ENCODE data around the gene MPP3.

Gene MPP3

GRCh38 chr17:43831633-43832032 lies 1.3 kb downstream of the MPP3 start:
- no peak for DNase-seq

DNA sequence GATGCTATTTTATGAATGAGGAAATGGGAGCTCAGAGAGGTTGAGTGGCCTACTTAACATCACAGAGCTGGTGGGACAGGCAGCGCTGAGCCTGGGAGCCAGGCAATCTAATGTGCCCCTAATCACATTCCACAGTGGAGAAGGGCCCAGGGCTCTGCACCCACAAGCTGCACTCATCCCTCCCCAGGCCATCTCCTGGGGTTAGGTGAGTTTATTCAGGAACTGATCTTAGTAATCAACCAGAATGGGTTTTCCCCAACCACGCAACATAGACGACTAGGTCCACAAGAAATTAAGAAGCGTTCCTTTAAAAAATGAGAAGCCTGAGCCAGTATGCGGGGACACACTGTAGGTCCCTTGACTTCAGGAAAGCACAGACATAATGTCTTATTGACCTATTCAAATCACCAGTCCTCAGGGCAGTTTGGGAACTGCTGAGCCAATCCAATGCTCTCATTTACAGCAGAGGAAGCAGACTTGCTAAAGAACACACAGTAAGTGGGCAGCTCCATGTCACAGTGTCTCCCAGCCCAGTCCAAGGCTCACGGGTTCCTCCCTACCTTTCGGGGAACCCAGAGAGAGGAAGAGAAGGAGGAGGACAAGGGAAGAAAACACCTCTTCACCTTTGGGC lies 2.3 kb downstream of the MPP3 start:
- no peak for DNase-seq

GRCh38 chr17:43829738-43830137 lies 3.2 kb downstream of the MPP3 start:
- DNase-seq, result no peak

DNA sequence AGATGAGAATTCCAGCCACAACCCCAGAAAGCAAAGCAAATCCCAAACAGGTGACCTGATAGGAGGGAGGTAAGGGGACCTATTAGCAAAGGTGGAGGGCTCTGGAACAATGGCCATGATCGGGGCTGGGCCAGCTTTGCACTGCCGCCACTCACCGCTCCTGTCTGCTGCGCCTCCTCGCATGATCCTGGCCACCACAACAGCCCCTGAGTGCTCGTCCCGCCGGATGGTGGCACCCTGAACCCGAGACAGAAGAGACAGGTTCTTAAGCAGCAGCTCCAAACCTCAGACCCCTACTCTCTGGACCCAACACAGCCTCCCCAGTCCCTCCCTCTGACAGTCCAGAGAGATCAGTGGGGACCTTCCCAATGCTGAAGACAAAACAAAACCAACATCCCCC lies 5.3 kb downstream of the MPP3 start:
- DNase-seq, result no peak

GRCh38 chr17:43826206-43826605 lies 6.7 kb downstream of the MPP3 start:
- no peak for DNase-seq

DNA sequence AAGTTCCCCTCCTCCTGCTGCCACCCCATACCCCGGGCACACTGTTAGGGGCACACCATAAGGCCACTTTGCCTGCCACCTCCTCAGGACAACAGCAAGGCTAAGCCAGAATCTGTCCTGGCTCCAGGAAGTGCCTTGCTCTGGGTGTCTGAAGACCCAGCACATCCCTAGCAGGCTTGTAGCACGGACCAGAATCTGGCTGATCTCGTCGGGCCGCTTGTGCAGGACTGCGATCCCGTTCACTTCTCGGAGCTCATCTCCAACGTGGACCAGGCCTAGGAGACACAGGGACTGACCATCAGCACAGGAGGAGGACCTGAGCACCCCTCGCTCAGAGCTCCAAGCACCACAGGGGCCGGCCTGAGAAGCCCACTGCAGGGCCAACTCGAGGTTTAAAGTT lies 7.4 kb downstream of the MPP3 start:
- no peak for DNase-seq

GRCh38 chr17:43823350-43824084 lies 9.4 kb downstream of the MPP3 start:
- no peak for DNase-seq

DNA sequence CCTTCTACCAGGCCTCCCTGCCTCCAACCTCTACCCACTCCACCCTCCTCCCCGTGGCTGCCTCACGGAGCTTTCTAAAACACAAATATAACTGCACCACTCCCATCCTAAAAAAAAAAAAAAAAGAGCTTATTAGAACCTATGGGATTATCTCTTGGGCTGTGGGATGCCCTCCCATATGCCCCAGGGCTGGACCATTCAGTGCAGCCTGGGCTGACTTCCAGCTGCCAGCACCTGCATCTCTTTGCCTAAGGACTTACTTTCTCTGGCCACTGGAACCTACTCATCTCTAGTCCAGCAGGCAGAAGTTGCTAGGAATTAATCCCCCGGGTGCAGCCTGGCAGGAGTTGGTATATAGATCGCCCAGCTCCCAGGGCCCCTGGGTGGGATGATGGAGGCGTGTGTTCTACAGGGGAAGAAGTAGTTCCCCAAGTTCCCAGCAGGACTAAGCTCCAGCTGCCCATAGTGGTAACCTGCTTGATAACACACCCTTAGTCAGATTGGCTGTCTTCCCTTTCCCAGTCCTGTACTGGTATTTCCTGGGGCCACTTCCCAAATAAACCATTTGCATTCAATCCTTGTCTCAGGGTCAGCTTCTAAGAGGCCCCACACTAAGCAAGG lies 10.3 kb downstream of the MPP3 start:
- DNase-seq, result no peak

- DNase-seq, result no peak
Measured at GRCh38 chr17:43820759-43821158, 12.2 kb downstream of the MPP3 start.

DNA sequence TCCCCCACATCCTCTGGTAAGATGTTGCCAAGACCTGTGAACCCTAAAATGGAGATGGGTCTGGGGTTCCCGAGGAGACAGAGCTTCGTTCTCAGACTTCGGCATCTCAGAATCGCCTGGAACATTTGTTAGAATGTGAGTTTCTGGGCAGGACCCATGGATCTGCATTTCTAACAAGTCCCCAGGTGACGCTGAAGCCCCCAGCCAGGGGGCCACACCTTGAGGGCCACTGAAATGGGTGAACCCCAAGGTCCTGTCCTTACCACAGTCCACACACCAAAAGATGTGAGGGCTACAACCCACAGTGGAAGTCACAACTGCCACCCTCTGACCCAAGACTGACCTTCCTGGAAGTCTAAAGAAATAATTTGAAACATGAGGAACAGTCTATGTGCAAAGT lies 14.0 kb downstream of the MPP3 start:
- no peak for DNase-seq

DNA sequence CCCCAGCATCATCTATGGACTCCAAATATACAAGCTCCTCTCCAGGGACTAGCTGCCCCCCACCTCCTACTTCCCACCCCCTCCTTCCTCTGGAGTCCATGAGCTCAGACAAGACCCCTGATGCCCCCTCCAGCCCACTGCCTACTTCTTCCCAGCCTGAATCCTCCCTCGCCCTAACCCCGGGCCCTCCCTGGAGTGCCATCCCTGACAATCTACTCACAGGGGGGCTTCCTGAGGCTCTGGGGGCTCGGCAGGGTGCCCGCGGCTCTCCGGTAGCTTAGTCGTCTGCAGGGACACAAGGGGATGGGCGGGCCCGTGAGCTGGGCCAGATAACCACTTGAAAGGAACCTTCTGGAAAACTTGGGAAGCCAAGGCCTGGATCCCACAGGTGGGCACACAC lies 15.1 kb downstream of the MPP3 start:
- DNase-seq, result no peak

DNA sequence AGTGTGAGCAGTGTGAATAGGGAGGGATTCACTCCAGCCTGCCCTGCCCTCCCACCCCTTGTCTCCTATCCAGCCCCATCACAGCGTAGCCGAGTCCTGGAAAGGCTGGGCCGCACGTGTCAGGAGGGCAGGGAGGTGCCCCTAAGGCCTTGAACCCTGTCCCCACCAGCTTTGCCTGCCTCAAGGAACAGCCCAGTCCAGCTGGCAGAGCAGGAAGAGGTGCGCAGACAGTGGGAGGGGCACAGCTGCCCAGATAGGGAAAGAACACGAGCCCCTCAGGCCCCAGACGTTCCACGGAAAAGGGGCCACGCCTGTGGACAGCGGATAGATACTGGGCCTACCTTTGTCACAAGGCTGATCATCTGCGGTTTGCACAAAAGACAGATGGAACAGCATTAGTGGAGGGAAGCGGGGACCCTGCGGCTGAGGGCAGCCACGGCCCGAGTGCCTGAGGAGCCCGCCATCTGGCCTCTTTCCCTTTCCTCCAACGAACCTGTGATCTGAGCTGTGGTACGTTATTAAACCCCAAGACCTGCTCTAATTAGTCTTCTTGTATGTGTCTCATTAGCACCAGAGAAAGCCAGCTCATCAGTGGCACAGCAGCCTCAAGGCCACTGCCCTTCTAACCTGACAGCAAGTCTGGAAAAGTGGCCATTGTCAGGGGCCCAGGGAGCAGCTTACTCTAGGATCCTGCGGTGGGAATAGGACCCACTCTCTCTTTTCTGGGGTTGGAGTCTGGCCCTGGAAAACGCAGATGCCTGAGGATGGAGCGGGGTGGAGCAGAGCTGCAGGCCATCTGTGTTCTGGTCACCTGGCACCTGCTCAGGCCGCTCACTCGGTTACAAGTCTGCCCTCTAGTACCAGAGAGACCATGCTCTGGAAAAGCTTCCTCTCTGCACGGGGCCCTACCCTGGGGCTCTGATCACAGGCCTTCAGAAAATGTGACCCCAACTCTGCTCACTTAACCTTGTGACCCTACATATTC lies 16.3 kb downstream of the MPP3 start:
- DNase-seq, result no peak

- DNase-seq, result no peak
Measured at GRCh38 chr17:43814714-43815113, 18.2 kb downstream of the MPP3 start.

- DNase-seq, result no peak
Measured at GRCh38 chr17:43814026-43814425, 18.9 kb downstream of the MPP3 start.

GRCh38 chr17:43813386-43813785 lies 19.6 kb downstream of the MPP3 start:
- no peak for DNase-seq

GRCh38 chr17:43812396-43813265 lies 20.3 kb downstream of the MPP3 start:
- DNase-seq, result no peak

GRCh38 chr17:43810823-43811222 lies 22.1 kb downstream of the MPP3 start:
- DNase-seq, result no peak

DNA sequence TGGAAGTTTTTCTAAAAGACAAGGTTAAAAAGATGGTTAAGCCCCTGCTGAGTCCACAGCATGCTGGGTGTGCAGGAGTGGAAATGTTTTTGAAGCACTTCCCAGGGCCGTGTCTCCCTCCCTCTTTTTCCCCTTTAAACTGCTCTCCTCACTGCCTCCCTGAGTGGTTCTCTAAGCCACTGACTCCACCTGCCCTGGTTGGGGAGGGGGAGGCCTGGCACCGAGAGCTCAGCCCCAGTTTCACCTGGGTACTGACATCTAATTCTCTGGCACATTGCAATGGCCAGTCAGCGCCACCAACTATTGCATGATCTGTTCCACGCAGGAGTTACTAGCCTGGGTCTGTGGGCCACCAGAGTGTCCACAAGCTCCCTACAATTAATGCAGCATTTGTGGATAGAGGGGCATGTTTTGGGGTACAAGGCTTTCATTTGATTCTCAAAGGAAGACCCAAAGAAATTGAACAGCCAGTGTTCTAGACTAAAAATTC lies 22.7 kb downstream of the MPP3 start:
- no peak for DNase-seq

DNA sequence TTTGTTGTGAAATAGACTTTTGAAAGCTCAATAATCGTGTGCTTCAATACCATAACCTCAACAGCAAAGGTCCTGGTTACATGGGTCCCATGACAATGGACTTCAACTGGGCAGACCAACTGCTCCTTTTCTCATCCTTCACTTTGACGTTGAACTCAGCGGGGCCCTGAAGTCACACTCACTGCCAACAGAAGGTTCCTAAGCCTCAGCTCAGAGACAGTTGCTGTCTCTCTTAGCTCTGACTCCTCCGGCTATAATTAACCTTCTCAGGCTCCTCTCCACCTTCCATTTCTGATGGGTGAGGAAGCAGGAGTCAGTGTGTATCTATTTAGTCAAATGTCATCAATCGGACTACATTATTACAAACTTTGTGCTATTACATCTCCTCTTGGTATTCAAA lies 23.8 kb downstream of the MPP3 start:
- DNase-seq, result no peak

DNA sequence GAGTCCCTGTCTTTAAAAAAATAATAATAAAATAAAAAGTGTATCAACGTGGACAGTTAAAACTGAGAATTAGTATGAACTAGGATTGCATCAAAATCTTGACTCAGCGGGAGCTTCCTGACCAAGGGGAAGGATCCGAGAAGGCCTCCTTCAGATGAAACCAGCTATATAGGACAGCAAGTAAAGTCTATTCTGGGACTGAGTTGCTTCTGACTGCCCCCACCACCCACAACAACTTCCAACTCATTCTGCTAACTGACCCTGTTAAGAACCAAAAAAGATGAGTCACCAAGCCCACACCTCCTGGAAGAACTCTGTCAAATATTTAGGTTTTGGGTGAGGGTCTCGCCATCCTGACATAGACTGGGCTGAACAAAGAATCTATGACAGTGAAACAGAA lies 24.9 kb downstream of the MPP3 start:
- no peak for DNase-seq

- DNase-seq, result no peak
Measured at GRCh38 chr17:43805117-43805516, 27.8 kb downstream of the MPP3 start.

DNA sequence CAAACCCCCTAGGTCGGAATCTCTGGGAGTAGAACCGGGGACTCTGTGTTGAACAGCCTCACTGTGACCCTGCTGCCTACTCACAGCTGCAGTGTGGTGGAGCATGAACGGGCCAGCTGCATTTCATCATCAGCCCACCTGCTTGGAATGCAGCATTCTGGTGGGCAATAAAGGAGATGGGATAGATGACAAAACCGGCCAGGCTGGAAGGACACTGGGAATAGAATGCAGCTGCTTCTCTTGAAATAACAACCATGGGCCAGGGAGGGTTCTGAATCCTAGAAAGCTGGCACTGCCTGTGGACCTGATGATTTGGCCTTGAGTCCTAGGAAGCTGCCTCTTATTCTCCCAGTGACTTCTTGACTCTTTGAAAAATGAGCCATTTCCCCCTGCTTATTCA lies 29.2 kb downstream of the MPP3 start:
- no peak for DNase-seq

All from activated CD4-positive, alpha-beta T cell treated with anti-CD3 and anti-CD28 coated beads for 4 hours (primary cell).